A673 (cell line): ENCODE measurements around the gene MRPS2.

Experiments used
- CTCF ChIP-seq: fragments of 300-800, 200-600 bp; sonication (generic); conservative IDR thresholded peaks from 2 replicates; pipeline ENCODE4 v1.5.1; 2017; ENCODE audit warnings: low read depth, mild to moderate bottlenecking, antibody characterized with exemption, low read length, moderate library complexity, mixed read lengths
- EZH2 ChIP-seq: fragments of 200-600 bp; sonication (generic); IDR thresholded peaks from 2 replicates; pipeline ENCODE4 v1.6.1; 2017; ENCODE audit warnings: borderline replicate concordance, low read depth, mild to moderate bottlenecking, mixed read lengths, antibody characterized with exemption, low read length; ENCODE audit not compliant: poor library complexity, severe bottlenecking

- TF ChIP-seq CTCF (peak; percentile 40; the same call in 1 of the 2 replicates), EZH2 (no peak)
These were observed 21.5 kb upstream of the MRPS2 start for GRCh38 chr9:135478829-135479468.
